SK-N-SH (cell line): ENCODE data around the gene RNLS. TPM values are rescaled to one million over a fixed set of nuclear protein-coding genes. Genes with fewer than 3 reads are reported as not detected.

Source experiments
- CTCF ChIA-PET: fragments of 300-600, 350-600 bp; formaldehyde crosslinking; extraction: SDS; loops from one replicate; lab custom pipeline; 2021; lab: Yijun Ruan, JAX
- POLR2A ChIA-PET: fragments of 350-600 bp; sonication (Branson Sonifier 250); formaldehyde crosslinking; extraction: SDS; loops from one replicate; lab custom pipeline; 2020; ENCODE audit warnings: antibody characterized with exemption, inconsistent platforms; lab: Yijun Ruan, JAX
- DNase-seq: peaks from one replicate; pipeline ENCODE4 v3.0.0; 2012
- H2AFZ ChIP-seq: fragments of 200-600 bp; sonication (generic); 2 replicates; pipeline ENCODE4 v1.8.1; 2016; ENCODE audit warnings: antibody characterized with exemption, mild to moderate bottlenecking, low read depth
- H3F3A ChIP-seq: fragments of 200-600 bp; sonication (generic); replicated peaks from 2 replicates; pipeline ENCODE3; 2016; ENCODE audit warnings: antibody characterized with exemption, mild to moderate bottlenecking; ENCODE audit not compliant: insufficient read depth
- H3K27ac ChIP-seq, 2 experiments: fragments of 200-500 bp in 1 of 2; fragments of 200-600 bp in 1 of 2; sonication (Bioruptor generic) in 1 of 2; sonication (generic), shearing (Covaris generic) in 1 of 2; 2 replicates each; pipeline versions ENCODE4 v1.5.1 to v1.6.1; 2014 to 2016; ENCODE audit warnings: low read depth in 2 of 2, inconsistent platforms in 1 of 2, low read length in 1 of 2, mild to moderate bottlenecking in 1 of 2, mixed read lengths in 1 of 2
- H3K27me3 ChIP-seq: fragments of 200-600 bp; sonication (generic), shearing (Covaris generic); 2 replicates; pipeline ENCODE4 v1.6.1; 2016; ENCODE audit warnings: mixed run types; ENCODE audit not compliant: insufficient read depth
- H3K36me3 ChIP-seq, 2 experiments: fragments of 200-500 bp in 1 of 2; fragments of 200-600 bp in 1 of 2; sonication (Bioruptor generic) in 1 of 2; sonication (generic) in 1 of 2; replicated peaks in 1 of 2; 2 replicates each; pipeline versions ENCODE3 to v1.5.1; 2014 to 2016; ENCODE audit warnings: low read length in 1 of 2, mild to moderate bottlenecking in 1 of 2; ENCODE audit not compliant: insufficient read depth in 2 of 2, control insufficient read depth in 1 of 2
- H3K4me1 ChIP-seq, 2 experiments: fragments of 200-500 bp in 1 of 2; fragments of 200-600 bp in 1 of 2; sonication (Bioruptor generic) in 1 of 2; sonication (generic), shearing (Covaris generic) in 1 of 2; 2 replicates each; pipeline versions ENCODE4 v1.5.1 to v1.6.1; 2014 to 2016; ENCODE audit warnings: low read depth in 1 of 2, low read length in 1 of 2, mixed run types in 1 of 2; ENCODE audit not compliant: insufficient read depth in 2 of 2, control insufficient read depth in 1 of 2
- H3K4me2 ChIP-seq: fragments of 200-600 bp; sonication (generic), shearing (Covaris generic); 2 replicates; pipeline ENCODE4 v1.6.1; 2017; ENCODE audit warnings: mixed run types
- H3K4me3 ChIP-seq, 2 experiments: fragments of 200-500 bp in 1 of 2; fragments of 200-600 bp in 1 of 2; sonication (Bioruptor generic) in 1 of 2; sonication (generic), shearing (Covaris generic) in 1 of 2; 2 replicates each; pipeline versions ENCODE4 v1.5.1 to v1.8.1; 2014 to 2016; ENCODE audit warnings: low read depth in 2 of 2, inconsistent platforms in 1 of 2, low read length in 1 of 2, mild to moderate bottlenecking in 1 of 2, mixed read lengths in 1 of 2, moderate library complexity in 1 of 2
- H3K79me2 ChIP-seq: fragments of 200-600 bp; sonication (generic); 2 replicates; pipeline ENCODE4 v1.8.1; 2017; ENCODE audit warnings: mild to moderate bottlenecking; ENCODE audit not compliant: insufficient read depth
- H3K9ac ChIP-seq: fragments of 200-600 bp; sonication (generic); 2 replicates; pipeline ENCODE4 v1.6.1; 2017; ENCODE audit warnings: mixed run types
- H3K9me2 ChIP-seq: fragments of 200-600 bp; sonication (generic); 2 replicates; pipeline ENCODE4 v1.6.1; 2017; ENCODE audit warnings: mixed run types
- H3K9me3 ChIP-seq: fragments of 200-600 bp; sonication (generic); 2 replicates; pipeline ENCODE4 v1.6.1; 2017; ENCODE audit warnings: mixed run types, mild to moderate bottlenecking, moderate library complexity
- H4K20me1 ChIP-seq: fragments of 200-600 bp; sonication (generic); 2 replicates; pipeline ENCODE4 v1.6.1; 2017; ENCODE audit warnings: mild to moderate bottlenecking, mixed run types; ENCODE audit not compliant: insufficient read depth
- CHD2 ChIP-seq: fragments of 150-350 bp; IDR thresholded peaks from 2 replicates; pipeline ENCODE4 v1.6.1; 2018; ENCODE audit warnings: low read length; ENCODE audit not compliant: partially characterized antibody
- ELF1 ChIP-seq: IDR thresholded peaks from 2 replicates; pipeline ENCODE4 v1.4.0; 2012
- EZH2phosphoT487 ChIP-seq: fragments of 200-600 bp; sonication (generic); IDR thresholded peaks from 2 replicates; pipeline ENCODE4 v1.6.1; 2017; ENCODE audit warnings: low read depth, mixed run types, mild to moderate bottlenecking, antibody characterized with exemption, moderate library complexity, borderline replicate concordance
- FOSL2 ChIP-seq: IDR thresholded peaks from 2 replicates; pipeline ENCODE4 v1.4.0; 2012; ENCODE audit warnings: low read depth, mild to moderate bottlenecking, moderate library complexity, borderline replicate concordance
- FOXJ3 ChIP-seq: sonication (generic); formaldehyde crosslinking; IDR thresholded peaks from 2 replicates; pipeline ENCODE4 v1.5.1; 2020; ENCODE audit warnings: mild to moderate bottlenecking, missing genetic modification reagents
- IRF3 ChIP-seq: fragments of 150-350 bp; IDR thresholded peaks from 2 replicates; pipeline ENCODE4 v1.6.1; 2016; ENCODE audit warnings: mild to moderate bottlenecking, low read depth, low read length
- MAX ChIP-seq: IDR thresholded peaks from 2 replicates; pipeline ENCODE4 v1.4.0; 2012; ENCODE audit warnings: low read depth
- MEF2A ChIP-seq: IDR thresholded peaks from 2 replicates; pipeline ENCODE4 v1.4.0; 2012; ENCODE audit warnings: low read depth, borderline replicate concordance
- MXI1 ChIP-seq: IDR thresholded peaks from 2 replicates; pipeline ENCODE4 v1.6.1; 2012; ENCODE audit warnings: mild to moderate bottlenecking, low read depth, low read length, improper control_type of control experiment
- PBX3 ChIP-seq: IDR thresholded peaks from 2 replicates; pipeline ENCODE4; 2012
- POLR2AphosphoS5 ChIP-seq: IDR thresholded peaks from 2 replicates; pipeline ENCODE4 v1.6.1; 2012; ENCODE audit warnings: low read depth, low read length
- TCF12 ChIP-seq: IDR thresholded peaks from 2 replicates; pipeline ENCODE4 v1.4.0; 2012
- TEAD4 ChIP-seq: IDR thresholded peaks from 2 replicates; pipeline ENCODE4 v1.4.0; 2012; ENCODE audit warnings: mild to moderate bottlenecking, borderline replicate concordance; ENCODE audit not compliant: insufficient read depth
- WGBS: methylation state at CpG from one replicate; pipeline ENCODE4 v1.1.6; 2017; ENCODE audit warnings: low lambda C conversion rate; 5-methylcytosine and 5-hydroxymethylcytosine counted together
- polyA plus RNA-seq, 3 experiments: library from polyadenylated mRNA; depleted of rRNA; stranded (reverse); fragments of >200 nt; gene quantifications; 2 replicates each; pipeline ENCODE4 v1.2.3, GENCODE V29; 2012

Gene RNLS
- polyA plus RNA-seq, 1 of the 3 experiments (the other 2 are of a cell fraction): not detected

- TF ChIP-seq MXI1 (no peak), FOSL2 (no peak), EZH2phosphoT487 (no peak), POLR2AphosphoS5 (no peak), CHD2 (no peak), ELF1 (no peak), TEAD4 (no peak), FOXJ3 (CRISPR knock-in tag) (no peak), PBX3 (no peak)
- TF ChIP-seq, all 33 proteins: peak for 0
Measured at GRCh38 chr10:88527245-88527644, 55.9 kb downstream of the RNLS start (continued).

- H4K20me1 ChIP-seq: no peaks in the 10 kb centered on the region
- H3K79me2 ChIP-seq: no peaks in the 10 kb centered on the region
- H3K9me3 ChIP-seq: no peaks in the 10 kb centered on the region
- no peak overlapping the region for H3K9ac ChIP-seq
- peaks cover 14% of the 10 kb centered on the region for H3F3A ChIP-seq
- H3K9me2 ChIP-seq: no peaks in the 10 kb centered on the region
- TF ChIP-seq MEF2A (no peak), TCF12 (no peak), IRF3 (no peak), MAX (no peak)
- no peak overlapping the region for H3K4me3 ChIP-seq
- no peaks in the 10 kb centered on the region for H3K27me3 ChIP-seq
- 78% methylated on average over 3 of the region's 3 CpGs for WGBS
- H3K4me2 ChIP-seq: no peak overlapping the region
- no peak for DNase-seq
- CTCF ChIA-PET: interaction anchor here (1.1 kb wide), 1 partner anchor 38 kb away, joined by 3 read pairs; no protein-coding TSS in a partner anchor
- no peak overlapping the region for H3K27ac ChIP-seq
- POLR2A ChIA-PET: no interaction called here
- no peaks in the 10 kb centered on the region for H3K36me3 ChIP-seq
- no peak overlapping the region; the same call in 1 of the 2 replicates for H2AFZ ChIP-seq
- peaks cover 8 to 11% of the 10 kb centered on the region in 2 experiments; a peak in 3 of 4 replicates for H3K4me1 ChIP-seq
Measured at GRCh38 chr10:88526501-88527105, 56.5 kb downstream of the RNLS start.
